ENCODE data around the gene RHEB. TPM values are rescaled to one million over a fixed set of nuclear protein-coding genes. Genes with fewer than 3 reads are reported as not detected.
"Not testable (repeated sequence)": the region's sequence is repeated elsewhere in the genome, so short reads cannot be mapped to it uniquely, and the experiment has no call there.

RHEB gene
- total RNA-seq, 1 donor from 2014 or later = 225 TPM

DNA sequence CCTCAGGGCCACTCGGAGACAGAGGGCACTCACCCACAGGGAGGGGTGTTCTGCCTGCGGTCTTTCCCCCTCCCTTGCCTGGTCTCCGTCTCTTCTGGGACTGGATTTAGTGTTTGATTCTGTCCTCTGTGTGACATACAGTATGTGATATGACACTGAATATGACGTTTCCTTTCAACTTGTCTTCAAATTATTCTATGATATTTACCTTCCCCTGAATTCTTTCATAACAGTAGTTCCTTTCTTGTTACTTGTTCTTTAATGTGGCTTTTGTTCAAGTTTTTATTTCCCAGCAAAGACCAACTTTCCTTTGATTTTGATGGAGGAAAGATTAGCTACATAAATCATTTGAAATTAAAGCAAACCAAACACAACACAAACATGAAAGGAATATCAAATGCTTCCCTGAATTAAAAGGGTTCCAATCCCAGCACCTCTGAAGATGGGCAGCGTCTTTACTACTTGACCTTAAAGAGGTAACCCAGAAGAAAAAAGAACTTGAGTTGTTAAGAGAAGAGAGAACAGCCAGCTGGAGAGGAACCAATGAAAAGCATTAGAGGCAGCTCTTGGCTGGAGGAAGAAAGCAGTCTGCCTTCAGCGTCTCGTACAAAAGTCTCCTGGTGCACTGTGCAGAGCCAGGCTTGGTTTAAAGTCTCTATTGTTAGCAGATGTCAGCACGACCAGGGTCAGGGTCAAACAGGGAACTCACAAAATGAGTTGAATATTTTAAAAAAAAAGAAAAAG lies 18.3 kb upstream of the RHEB start:
- Histone ChIP-seq H3K9ac (no peak overlapping the region), H2AFZ (replicated peaks) (no peak overlapping the region), H3F3A (ENCODE audit: low read depth) (peaks cover 16% of the 10 kb centered on the region), H3K4me2 (peak overlapping the region; percentile 60), H3K36me3 (no peaks in the 10 kb centered on the region), H3K9me3 (ENCODE audit: low read depth) (no peaks in the 10 kb centered on the region), H4K20me1 (ENCODE audit: low read depth) (no peaks in the 10 kb centered on the region), H3K79me2 (ENCODE audit: low read depth) (no peaks in the 10 kb centered on the region), H3K4me1 (peaks cover 8% of the 10 kb centered on the region), H3K27ac (no peak overlapping the region), H3K4me3 (no peak overlapping the region), H3K27me3 (no peaks in the 10 kb centered on the region)
- peak overlapping the region; percentile 100 for H3K27ac Mint-ChIP-seq
- TF ChIP-seq, protein P1, sequence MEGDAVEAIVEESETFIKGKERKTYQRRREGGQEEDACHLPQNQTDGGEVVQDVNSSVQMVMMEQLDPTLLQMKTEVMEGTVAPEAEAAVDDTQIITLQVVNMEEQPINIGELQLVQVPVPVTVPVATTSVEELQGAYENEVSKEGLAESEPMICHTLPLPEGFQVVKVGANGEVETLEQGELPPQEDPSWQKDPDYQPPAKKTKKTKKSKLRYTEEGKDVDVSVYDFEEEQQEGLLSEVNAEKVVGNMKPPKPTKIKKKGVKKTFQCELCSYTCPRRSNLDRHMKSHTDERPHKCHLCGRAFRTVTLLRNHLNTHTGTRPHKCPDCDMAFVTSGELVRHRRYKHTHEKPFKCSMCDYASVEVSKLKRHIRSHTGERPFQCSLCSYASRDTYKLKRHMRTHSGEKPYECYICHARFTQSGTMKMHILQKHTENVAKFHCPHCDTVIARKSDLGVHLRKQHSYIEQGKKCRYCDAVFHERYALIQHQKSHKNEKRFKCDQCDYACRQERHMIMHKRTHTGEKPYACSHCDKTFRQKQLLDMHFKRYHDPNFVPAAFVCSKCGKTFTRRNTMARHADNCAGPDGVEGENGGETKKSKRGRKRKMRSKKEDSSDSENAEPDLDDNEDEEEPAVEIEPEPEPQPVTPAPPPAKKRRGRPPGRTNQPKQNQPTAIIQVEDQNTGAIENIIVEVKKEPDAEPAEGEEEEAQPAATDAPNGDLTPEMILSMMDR (IDR thresholded peaks at IDR 0.05) = no peak
- TF ChIP-seq EZH2 (IDR thresholded peaks at IDR 0.05) = no peak
- no peak for TF ChIP-seq EZH2phosphoT487 (IDR thresholded peaks at IDR 0.05)
- no peak for DNase-seq (ENCODE audit: low spot score)
- H3K4me3 Mint-ChIP-seq = peak overlapping the region; percentile 72
- H3K27me3 Mint-ChIP-seq (ENCODE audit: insufficient read depth, low read depth) = peaks cover 15% of the 10 kb centered on the region
- H3K4me1 Mint-ChIP-seq = peaks cover 47% of the 10 kb centered on the region
- peaks cover 6% of the 10 kb centered on the region for H3K9me3 Mint-ChIP-seq
- no peaks in the 10 kb centered on the region for H3K36me3 Mint-ChIP-seq

GRCh38 chr7:151536178-151536577 lies 16.5 kb upstream of the RHEB start:
- not testable (repeated sequence) for H3K4me3 Mint-ChIP-seq; H3K4me3 ChIP-seq; H3K4me2 ChIP-seq; H3K9ac ChIP-seq; H3K4me1 ChIP-seq; H3K9me3 ChIP-seq (ENCODE audit: low read depth); H4K20me1 ChIP-seq (ENCODE audit: low read depth); H3K36me3 Mint-ChIP-seq; H3K27me3 ChIP-seq; H2AFZ ChIP-seq (replicated peaks); H3K27ac ChIP-seq; DNase-seq (ENCODE audit: low spot score); H3K36me3 ChIP-seq; H3K79me2 ChIP-seq (ENCODE audit: low read depth)
- peaks cover 16% of the 10 kb centered on the region for H3F3A ChIP-seq (ENCODE audit: low read depth)
- Mint-ChIP-seq H3K27me3 (ENCODE audit: insufficient read depth, low read depth) (peaks cover 12% of the 10 kb centered on the region), H3K27ac (peak overlapping the region; percentile 38), H3K9me3 (peaks cover 16% of the 10 kb centered on the region), H3K4me1 (peaks cover 39% of the 10 kb centered on the region)

DNA sequence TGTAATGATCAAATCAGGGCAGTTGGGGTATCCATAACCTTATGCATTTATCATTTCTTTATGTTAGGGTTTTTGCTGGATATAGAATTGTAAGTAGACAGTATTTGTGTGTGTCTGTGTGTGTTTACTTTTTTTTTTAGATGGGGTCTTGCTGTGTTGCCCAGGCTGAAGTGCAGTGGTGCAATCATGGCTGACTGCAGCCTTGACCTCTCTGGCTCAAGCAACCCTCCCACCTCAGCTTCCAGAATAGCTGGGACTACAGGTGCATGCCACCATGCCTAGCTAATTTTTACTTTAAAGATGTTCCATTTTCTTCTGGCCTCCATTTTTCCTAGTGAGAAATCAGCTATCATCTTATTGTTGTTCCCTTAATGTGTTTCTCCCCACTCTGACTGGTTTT lies 10.1 kb upstream of the RHEB start:
- Mint-ChIP-seq H3K4me3 (no peak overlapping the region), H3K36me3 (no peaks in the 10 kb centered on the region), H3K27ac (no peak overlapping the region), H3K4me1 (no peaks in the 10 kb centered on the region), H3K27me3 (ENCODE audit: insufficient read depth, low read depth) (peaks cover 10% of the 10 kb centered on the region), H3K9me3 (peaks cover 34% of the 10 kb centered on the region)
- no peaks in the 10 kb centered on the region for H4K20me1 ChIP-seq (ENCODE audit: low read depth)
- no peak overlapping the region for H3K9ac ChIP-seq
- H3K4me3 ChIP-seq = no peak overlapping the region
- H3K36me3 ChIP-seq = no peaks in the 10 kb centered on the region
- H3K27me3 ChIP-seq = no peaks in the 10 kb centered on the region
- no peaks in the 10 kb centered on the region for H3F3A ChIP-seq (ENCODE audit: low read depth)
- DNase-seq (ENCODE audit: low spot score) = no peak
- H2AFZ ChIP-seq (replicated peaks) = no peak overlapping the region
- H3K27ac ChIP-seq = no peak overlapping the region
- H3K79me2 ChIP-seq (ENCODE audit: low read depth) = no peaks in the 10 kb centered on the region
- H3K9me3 ChIP-seq (ENCODE audit: low read depth) = peaks cover 11% of the 10 kb centered on the region
- no peak for TF ChIP-seq EZH2phosphoT487 (IDR thresholded peaks at IDR 0.05)
- TF ChIP-seq, protein P1 (IDR thresholded peaks at IDR 0.05) = no peak
- TF ChIP-seq EZH2 (IDR thresholded peaks at IDR 0.05) = no peak
- no peaks in the 10 kb centered on the region for H3K4me1 ChIP-seq
- H3K4me2 ChIP-seq = no peak overlapping the region

- H3K27me3 Mint-ChIP-seq (ENCODE audit: insufficient read depth, low read depth) = peaks cover 6% of the 10 kb centered on the region
- no peaks in the 10 kb centered on the region for H3K27me3 ChIP-seq
- no peak overlapping the region for H3K4me3 ChIP-seq
- no peaks in the 10 kb centered on the region for H3K36me3 ChIP-seq
- peaks cover under 1% of the 10 kb centered on the region for H3K9me3 ChIP-seq (ENCODE audit: low read depth)
- H3K4me3 Mint-ChIP-seq = no peak overlapping the region
- TF ChIP-seq EZH2 (IDR thresholded peaks at IDR 0.05) = no peak
- TF ChIP-seq EZH2phosphoT487 (IDR thresholded peaks at IDR 0.05) = no peak
- TF ChIP-seq, protein P1 (IDR thresholded peaks at IDR 0.05) = no peak
- no peak overlapping the region for H3K27ac ChIP-seq
- no peaks in the 10 kb centered on the region for H3K4me1 Mint-ChIP-seq
- no peaks in the 10 kb centered on the region for H3F3A ChIP-seq (ENCODE audit: low read depth)
- no peak overlapping the region for H3K9ac ChIP-seq
- no peak for DNase-seq (ENCODE audit: low spot score)
- no peak overlapping the region for H3K4me2 ChIP-seq
- no peaks in the 10 kb centered on the region for H3K36me3 Mint-ChIP-seq
- H3K4me1 ChIP-seq = no peaks in the 10 kb centered on the region
- no peaks in the 10 kb centered on the region for H3K79me2 ChIP-seq (ENCODE audit: low read depth)
- H3K9me3 Mint-ChIP-seq = peaks cover 9% of the 10 kb centered on the region
- H4K20me1 ChIP-seq (ENCODE audit: low read depth) = no peaks in the 10 kb centered on the region
- H2AFZ ChIP-seq (replicated peaks) = no peak overlapping the region
- H3K27ac Mint-ChIP-seq = no peak overlapping the region
These were observed 5.2 kb upstream of the RHEB start for GRCh38 chr7:151524845-151525244.
